Breast epithelium (tissue), 3 donors: ENCODE measurements around the gene FERMT3.

Source experiments
- POLR2A ChIP-seq: fragments of 450-650 bp; IDR thresholded peaks from one replicate; pipeline ENCODE4 v1.6.1; 2016; ENCODE audit warnings: antibody characterized with exemption, mild to moderate bottlenecking, moderate library complexity
- POLR2AphosphoS5 ChIP-seq, 3 donors: sonication (generic); formaldehyde crosslinking; IDR thresholded peaks; one replicate each; pipeline ENCODE4 v1.6.1; 2017; ENCODE audit warnings: antibody characterized with exemption in 3 of 3

DNA sequence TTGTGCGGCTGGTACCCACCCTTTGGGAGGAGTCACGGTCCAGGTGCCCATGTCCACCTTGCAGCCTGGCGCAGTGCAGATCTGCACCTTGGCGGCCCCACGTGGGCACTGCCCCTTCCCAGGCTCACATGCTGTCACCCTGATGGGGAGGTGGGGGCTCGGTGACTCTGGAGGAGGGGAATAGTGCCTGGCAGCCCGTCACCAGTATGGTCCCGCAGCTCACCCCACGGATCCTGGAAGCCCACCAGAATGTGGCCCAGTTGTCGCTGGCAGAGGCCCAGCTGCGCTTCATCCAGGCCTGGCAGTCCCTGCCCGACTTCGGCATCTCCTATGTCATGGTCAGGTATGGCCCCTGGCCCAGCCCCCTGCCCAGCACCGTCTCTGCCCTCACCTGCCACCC is 14.3 kb downstream of the FERMT3 start:
- TF ChIP-seq POLR2AphosphoS5 (IDR thresholded peaks at IDR 0.05) (no peak), POLR2A (no peak)
